GM12875 (cell line): ENCODE measurements around the gene CDH13.

Source experiments
- H3K4me3 ChIP-seq: one replicate; pipeline ENCODE4 v1.5.1; 2011; ENCODE audit warnings: low read depth, low read length, control low read depth
- TF ChIP-seq, protein P1 (sequence below): IDR thresholded peaks from 2 replicates; pipeline ENCODE4 v1.5.1; 2011; ENCODE audit warnings: low read depth, mild to moderate bottlenecking, control low read depth, inconsistent platforms, low read length, moderate library complexity, borderline replicate concordance; ENCODE audit not compliant: insufficient read depth

Gene CDH13

DNA sequence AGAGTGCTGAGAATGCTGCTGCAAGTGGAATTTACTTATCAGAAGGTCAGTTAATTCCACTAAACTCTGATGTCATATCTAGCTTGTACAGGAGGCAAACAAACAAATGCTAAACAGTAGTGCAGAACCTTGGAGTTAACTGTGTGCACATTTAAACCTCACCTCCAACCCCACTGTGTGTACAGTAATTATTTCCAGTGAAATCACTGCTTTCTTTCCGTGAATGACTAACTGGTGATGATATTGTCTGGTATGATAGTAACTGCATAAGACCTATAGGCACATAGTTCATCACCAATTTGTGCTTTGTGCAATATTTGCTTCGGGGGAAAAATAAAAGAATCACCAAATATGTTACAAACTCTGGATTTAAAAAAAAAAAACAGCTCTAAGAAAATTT, 688.5 kb downstream of the CDH13 start:
- TF ChIP-seq, protein P1, sequence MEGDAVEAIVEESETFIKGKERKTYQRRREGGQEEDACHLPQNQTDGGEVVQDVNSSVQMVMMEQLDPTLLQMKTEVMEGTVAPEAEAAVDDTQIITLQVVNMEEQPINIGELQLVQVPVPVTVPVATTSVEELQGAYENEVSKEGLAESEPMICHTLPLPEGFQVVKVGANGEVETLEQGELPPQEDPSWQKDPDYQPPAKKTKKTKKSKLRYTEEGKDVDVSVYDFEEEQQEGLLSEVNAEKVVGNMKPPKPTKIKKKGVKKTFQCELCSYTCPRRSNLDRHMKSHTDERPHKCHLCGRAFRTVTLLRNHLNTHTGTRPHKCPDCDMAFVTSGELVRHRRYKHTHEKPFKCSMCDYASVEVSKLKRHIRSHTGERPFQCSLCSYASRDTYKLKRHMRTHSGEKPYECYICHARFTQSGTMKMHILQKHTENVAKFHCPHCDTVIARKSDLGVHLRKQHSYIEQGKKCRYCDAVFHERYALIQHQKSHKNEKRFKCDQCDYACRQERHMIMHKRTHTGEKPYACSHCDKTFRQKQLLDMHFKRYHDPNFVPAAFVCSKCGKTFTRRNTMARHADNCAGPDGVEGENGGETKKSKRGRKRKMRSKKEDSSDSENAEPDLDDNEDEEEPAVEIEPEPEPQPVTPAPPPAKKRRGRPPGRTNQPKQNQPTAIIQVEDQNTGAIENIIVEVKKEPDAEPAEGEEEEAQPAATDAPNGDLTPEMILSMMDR: no peak
- no peak overlapping the region for H3K4me3 ChIP-seq

DNA sequence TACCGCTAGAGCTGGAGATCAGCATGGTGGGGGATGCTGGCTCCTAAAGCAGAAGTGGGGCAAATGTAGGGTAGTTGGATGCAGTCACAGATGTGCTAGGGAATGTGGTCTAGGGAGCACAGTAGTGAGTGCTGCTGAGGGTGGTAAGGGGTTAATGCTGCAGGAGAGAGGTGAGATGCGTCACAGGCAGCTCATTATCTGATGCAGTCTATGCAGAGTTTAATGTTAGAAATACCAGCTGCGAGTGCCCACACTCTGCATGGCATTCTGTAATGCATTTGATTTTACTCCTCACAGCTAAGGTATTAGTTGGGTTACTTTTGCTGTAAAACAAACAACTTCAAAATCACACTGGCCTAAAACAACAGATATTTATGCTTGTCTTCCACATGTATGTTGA, 689.7 kb downstream of the CDH13 start:
- TF ChIP-seq, protein P1: no peak
- no peak overlapping the region for H3K4me3 ChIP-seq

DNA sequence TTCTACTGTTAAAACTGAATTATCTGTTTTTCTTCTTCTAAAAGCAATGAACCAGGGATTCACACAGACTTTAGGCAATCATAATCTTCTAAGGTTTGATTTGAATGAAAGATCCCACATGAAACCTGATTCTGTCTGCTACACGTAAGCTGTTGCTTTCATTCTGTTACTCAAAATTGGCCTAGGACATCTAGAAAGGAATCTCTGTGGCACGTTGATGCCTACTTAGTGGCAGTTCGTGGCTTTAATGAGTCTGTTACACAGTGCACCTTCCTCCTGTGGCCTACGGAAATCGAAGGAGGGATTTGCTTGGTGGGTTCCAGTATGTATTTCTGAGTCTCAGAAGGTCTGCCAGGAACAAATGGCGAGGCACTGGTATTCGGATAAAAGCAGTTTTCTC, 691.6 kb downstream of the CDH13 start:
- TF ChIP-seq, protein P1: no peak

DNA sequence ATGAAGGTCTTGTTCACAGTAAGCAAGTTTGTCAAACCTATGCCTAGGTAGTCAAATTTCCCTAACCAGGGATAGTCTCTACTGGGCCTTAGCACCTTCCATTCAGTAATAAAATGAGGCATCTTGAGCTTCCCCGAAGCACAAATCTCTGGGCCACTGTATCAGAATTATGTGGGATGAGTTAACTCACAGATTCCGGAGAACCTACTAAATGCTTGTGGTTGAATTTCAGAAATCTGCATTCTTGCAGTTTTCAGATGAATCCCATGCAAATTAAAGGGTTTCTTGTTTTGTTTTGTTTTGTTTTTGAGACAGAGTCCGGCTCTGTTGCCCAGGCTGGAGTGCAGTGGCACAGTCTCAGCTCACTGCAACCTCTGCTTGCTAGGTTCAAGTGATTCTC, 702.2 kb downstream of the CDH13 start:
- no peak overlapping the region for H3K4me3 ChIP-seq
- TF ChIP-seq, protein P1: no peak

More for the DNA sequence above, 691.6 kb downstream of the CDH13 start:
- no peak overlapping the region for H3K4me3 ChIP-seq

DNA sequence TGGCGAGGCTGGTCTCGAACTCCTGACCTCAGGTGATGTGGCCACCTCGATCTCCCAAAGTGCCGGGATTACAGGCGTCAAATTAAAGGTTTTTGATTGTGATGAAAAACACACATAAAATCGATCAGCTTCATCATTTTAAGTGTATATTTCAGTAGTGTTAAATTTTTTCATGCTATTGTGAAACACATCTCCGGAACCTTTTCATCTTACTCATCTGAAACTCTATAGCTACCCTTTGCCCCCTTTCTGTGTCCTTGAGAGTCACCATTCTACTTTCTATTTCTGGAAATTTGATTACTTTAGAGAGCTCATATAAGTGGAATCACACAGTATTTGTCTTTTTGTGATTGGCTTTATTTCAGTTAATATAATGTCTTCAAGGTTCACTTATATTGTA, 702.7 kb downstream of the CDH13 start:
- H3K4me3 ChIP-seq: no peak overlapping the region
- TF ChIP-seq, protein P1: no peak

DNA sequence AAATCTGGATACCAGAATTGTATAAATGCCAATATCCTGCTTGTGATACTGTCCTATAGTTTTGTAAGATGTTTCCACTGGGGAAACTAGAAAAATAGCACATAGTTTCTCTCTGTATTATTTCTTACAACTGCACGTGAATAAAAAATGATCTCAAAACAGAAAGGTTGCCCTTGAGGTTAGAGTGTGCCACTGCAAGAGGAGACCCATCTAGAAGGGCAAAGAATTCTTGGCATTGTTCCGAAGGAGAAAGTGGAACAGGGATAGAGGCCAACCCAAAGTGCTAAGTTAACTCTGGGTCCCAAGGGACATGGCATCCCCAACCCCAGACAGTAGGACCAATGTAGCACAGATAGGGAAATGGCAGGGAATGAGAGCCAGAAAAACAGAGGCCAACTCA, 703.5 kb downstream of the CDH13 start:
- TF ChIP-seq, protein P1: no peak
- no peak overlapping the region for H3K4me3 ChIP-seq

DNA sequence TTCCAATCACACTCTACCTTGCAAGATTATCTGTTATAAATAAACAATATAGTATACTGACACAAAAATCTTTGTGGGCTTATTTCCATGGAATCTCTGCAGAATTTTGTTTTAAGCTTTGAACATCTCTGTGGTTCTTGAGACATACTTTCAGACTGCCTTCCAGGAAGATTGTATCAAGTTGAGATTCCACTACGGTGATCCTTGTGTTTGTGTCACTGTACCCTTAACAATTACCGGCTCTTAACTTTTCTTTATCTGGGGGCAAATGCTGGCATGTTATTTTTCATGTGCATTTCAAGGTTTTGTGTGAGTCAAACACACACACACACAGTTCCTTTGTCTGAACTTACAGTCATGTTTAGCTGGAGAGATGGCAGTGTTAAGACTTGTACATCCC, 708.3 kb downstream of the CDH13 start:
- TF ChIP-seq, protein P1: no peak
- no peak overlapping the region for H3K4me3 ChIP-seq
